IMR-90 (cell line): Measurements from ENCODE around the gene EML1. TPM values are rescaled to one million over a fixed set of nuclear protein-coding genes. Genes with fewer than 3 reads are reported as not detected.
A peak's percentile ranks its signal among the peaks of the same experiment; 100 is the strongest.

ENCODE experiments used
- ATAC-seq: fragments of 200-7000 bp; cut with Tn5 transposase; 2 replicates; pipeline ENCODE4 v1.9.1; 2020; ENCODE audit warnings: low read depth, mild to moderate bottlenecking, moderate library complexity
- BruUV-seq: library from RNA; stranded (reverse); fragments of 400-500 nt; replicated peaks from 2 replicates; lab custom pipeline; 2021; lab: Mats Ljungman, UMichigan
- CTCF ChIA-PET: fragments of 300-600 bp; formaldehyde crosslinking; extraction: SDS; loops from one replicate; lab custom pipeline; 2021; ENCODE audit warnings: antibody characterized with exemption; lab: Yijun Ruan, JAX
- POLR2A ChIA-PET: fragments of 300-600 bp; sonication (Branson Sonifier 250); formaldehyde crosslinking; loops from one replicate; lab custom pipeline; 2022; ENCODE audit warnings: antibody characterized with exemption; ENCODE audit not compliant: unreplicated experiment; lab: Charles Lee
- DNase-seq: peaks from one replicate; pipeline ENCODE4 v3.0.0; 2013
- H2AFZ ChIP-seq: replicated peaks from 2 replicates; pipeline ENCODE3; 2013; ENCODE audit warnings: low read length, mild to moderate bottlenecking; ENCODE audit not compliant: poor library complexity
- H2AK5ac ChIP-seq: 2 replicates; pipeline ENCODE4 v1.6.1; 2013; ENCODE audit warnings: low read depth, low read length, inconsistent platforms
- H2AK9ac ChIP-seq: replicated peaks from 2 replicates; pipeline ENCODE3; 2013; ENCODE audit warnings: mild to moderate bottlenecking, low read depth, low read length, moderate library complexity; ENCODE audit not compliant: poor library complexity
- H2BK120ac ChIP-seq: 2 replicates; pipeline ENCODE4 v1.6.1; 2013; ENCODE audit warnings: low read depth, low read length, inconsistent platforms
- H2BK15ac ChIP-seq: 3 replicates; pipeline ENCODE4 v1.6.1; 2013; ENCODE audit warnings: low read depth, low read length, inconsistent platforms
- H2BK20ac ChIP-seq: 2 replicates; pipeline ENCODE4 v1.6.1; 2013; ENCODE audit warnings: low read depth, mild to moderate bottlenecking, inconsistent platforms, low read length, moderate library complexity
- H2BK5ac ChIP-seq: 2 replicates; pipeline ENCODE4 v1.6.1; 2013; ENCODE audit warnings: mild to moderate bottlenecking, low read depth, low read length, inconsistent platforms; ENCODE audit not compliant: poor library complexity, severe bottlenecking
- H3K14ac ChIP-seq: replicated peaks from 2 replicates; pipeline ENCODE4 v1.6.1; 2013; ENCODE audit warnings: low read depth, low read length, inconsistent platforms
- H3K18ac ChIP-seq: 2 replicates; pipeline ENCODE4 v1.6.1; 2013; ENCODE audit warnings: low read depth, low read length, control low read depth
- H3K23ac ChIP-seq: 2 replicates; pipeline ENCODE4 v1.6.1; 2013; ENCODE audit warnings: low read depth, low read length, inconsistent platforms
- H3K27ac ChIP-seq: 2 replicates; pipeline ENCODE4 v1.5.1; 2013; ENCODE audit warnings: mild to moderate bottlenecking, control low read depth, low read length; ENCODE audit not compliant: insufficient read depth
- H3K27me3 ChIP-seq: 2 replicates; pipeline ENCODE4 v1.6.1; 2013; ENCODE audit warnings: low read length; ENCODE audit not compliant: control insufficient read depth, insufficient read depth
- H3K36me3 ChIP-seq: 2 replicates; pipeline ENCODE4 v1.6.1; 2013; ENCODE audit warnings: low read length, mixed read lengths; ENCODE audit not compliant: control insufficient read depth, insufficient read depth
- H3K4ac ChIP-seq: 2 replicates; pipeline ENCODE4 v1.6.1; 2013; ENCODE audit warnings: low read depth, low read length, inconsistent platforms
- H3K4me1 ChIP-seq: 2 replicates; pipeline ENCODE4 v1.6.1; 2013; ENCODE audit warnings: low read length, mixed read lengths; ENCODE audit not compliant: control insufficient read depth, insufficient read depth
- H3K4me2 ChIP-seq: 2 replicates; pipeline ENCODE4 v1.6.1; 2013; ENCODE audit warnings: low read depth, mild to moderate bottlenecking, control low read depth, low read length, moderate library complexity
- H3K4me3 ChIP-seq: 2 replicates; pipeline ENCODE4 v1.5.1; 2013; ENCODE audit warnings: low read depth, mild to moderate bottlenecking, control low read depth, low read length, moderate library complexity; ENCODE audit not compliant: insufficient read depth
- H3K56ac ChIP-seq: 2 replicates; pipeline ENCODE4 v1.6.1; 2013; ENCODE audit warnings: low read length, inconsistent platforms; ENCODE audit not compliant: insufficient read depth; ENCODE audit errors: extremely low read depth
- H3K79me1 ChIP-seq, 2 experiments: 2 replicates each; pipeline ENCODE4 v1.6.1; 2013; ENCODE audit warnings: low read length in 2 of 2, inconsistent platforms in 1 of 2, low read depth in 1 of 2
- H3K9ac ChIP-seq: 2 replicates; pipeline ENCODE4 v1.6.1; 2013; ENCODE audit warnings: low read depth, low read length, control low read depth
- H3K9me1 ChIP-seq: 2 replicates; pipeline ENCODE4 v1.6.1; 2013; ENCODE audit warnings: low read length, inconsistent platforms; ENCODE audit not compliant: insufficient read depth
- H3K9me3 ChIP-seq: 2 replicates; pipeline ENCODE4 v1.6.1; 2013; ENCODE audit warnings: low read length; ENCODE audit not compliant: control insufficient read depth, insufficient read depth
- H4K20me1 ChIP-seq: 2 replicates; pipeline ENCODE4 v1.6.1; 2013; ENCODE audit warnings: low read length, inconsistent platforms; ENCODE audit not compliant: insufficient read depth
- H4K5ac ChIP-seq: 2 replicates; pipeline ENCODE4 v1.6.1; 2013; ENCODE audit warnings: mild to moderate bottlenecking, low read depth, low read length, control low read depth
- H4K8ac ChIP-seq, 2 experiments: 2 replicates each; pipeline ENCODE4 v1.6.1; 2013; ENCODE audit warnings: low read depth in 2 of 2, low read length in 2 of 2, control low read depth in 1 of 2, inconsistent platforms in 1 of 2
- H4K91ac ChIP-seq: 2 replicates; pipeline ENCODE4 v1.6.1; 2013; ENCODE audit warnings: low read depth, low read length, inconsistent platforms; ENCODE audit not compliant: insufficient read depth
- CEBPB ChIP-seq: IDR thresholded peaks from 2 replicates; pipeline ENCODE4 v1.6.1; 2012; ENCODE audit warnings: low read depth, low read length, improper control_type of control experiment
- POLR2A ChIP-seq: IDR thresholded peaks from 2 replicates; pipeline ENCODE4 v1.6.1; 2012; ENCODE audit warnings: mild to moderate bottlenecking, low read depth, low read length
- WGBS, 2 experiments: methylation state at CpG; one replicate each; pipeline versions ENCODE4 v1.1.5 to v1.1.7; 2013; ENCODE audit warnings: missing lambda C conversion rate in 2 of 2; ENCODE audit not compliant: insufficient read length in 1 of 2; ENCODE audit errors: extremely low coverage in 2 of 2; 5-methylcytosine and 5-hydroxymethylcytosine counted together
- dilution Hi-C: fragments of 300-500 bp; cut with HindIII; formaldehyde crosslinking; loops from one replicate; pipeline ENCODE4 v1.14.3; 2018; ENCODE audit warnings: low sequenced_read_pairs; ENCODE audit not compliant: unreplicated experiment
- in situ Hi-C: fragments of 300-500 bp; cut with MboI; formaldehyde crosslinking; loops from 3 replicates; pipeline ENCODE4 v1.14.3; 2019; ENCODE audit warnings: low sequenced_read_pairs, inconsistent platforms, mixed read lengths
- intact Hi-C: fragments of 100-400 bp; cut with micrococcal nuclease; formaldehyde crosslinking; loops from 2 replicates; pipeline ENCODE4 v1.10.0; 2022
- polyA plus RNA-seq, 3 experiments: library from polyadenylated mRNA; depleted of rRNA; stranded (reverse); fragments of >200 nt; gene quantifications; 2 replicates each; pipeline ENCODE4 v1.2.3, GENCODE V29; 2012; ENCODE audit warnings: low replicate concordance in 1 of 3
- total RNA-seq: library from RNA; depleted of rRNA; stranded (reverse); fragments of >200 nt; gene quantifications from 2 replicates; pipeline ENCODE4 v1.2.3, GENCODE V29; 2012
- TF ChIP-seq, protein P1 (sequence below): conservative IDR thresholded peaks from 2 replicates; pipeline ENCODE4 v1.5.1; 2012; ENCODE audit warnings: mild to moderate bottlenecking, low read depth, low read length, improper control_type of control experiment

EML1 gene
- total and polyA plus RNA-seq, 2 of the 4 experiments (the other 2 are of a cell fraction), result 14.0 to 42.3 TPM

DNA sequence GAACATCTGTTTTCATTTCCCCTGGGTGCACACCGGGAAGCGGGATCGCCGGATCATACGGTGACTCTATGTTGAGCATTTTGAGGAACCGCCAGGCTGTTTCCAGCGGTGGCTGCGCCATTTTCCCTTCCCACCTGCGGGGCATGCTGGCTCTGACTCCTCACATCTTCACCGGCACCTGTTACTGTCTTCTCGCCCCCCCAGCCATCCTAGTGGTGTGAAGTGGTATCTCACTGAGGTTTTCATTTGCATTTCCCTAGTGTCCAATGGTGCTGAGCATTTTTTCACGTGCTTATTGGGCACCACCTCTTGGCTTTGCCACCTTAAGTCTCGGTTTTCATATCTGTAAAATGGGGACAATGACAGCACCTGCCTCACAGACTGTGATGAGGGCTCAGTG lies 44.1 kb upstream of the EML1 start:
- Histone ChIP-seq H4K8ac (no peak overlapping the region), H3K27ac (no peak overlapping the region), H3K9ac (no peak overlapping the region), H3K23ac (no peak overlapping the region), H3K14ac (peak overlapping the region; percentile 26), H3K4ac (peak overlapping the region; percentile 96), H2BK120ac (peak overlapping the region; percentile 98), H2BK15ac (peak overlapping the region; percentile 69; the same call in 1 of the 3 replicates), H3K27me3 (no peaks in the 10 kb centered on the region), H2BK20ac (peak overlapping the region; percentile 33), H2BK5ac (no peak overlapping the region), H2AK9ac (no peak overlapping the region), H3K4me2 (no peak overlapping the region), H3K4me3 (no peak overlapping the region), H4K91ac (peak overlapping the region; percentile 95), H3K9me3 (no peaks in the 10 kb centered on the region), H3K36me3 (no peaks in the 10 kb centered on the region), H2AK5ac (peak overlapping the region; percentile 69; the same call in 1 of the 2 replicates), H4K5ac (no peak overlapping the region), H3K4me1 (peaks cover 41% of the 10 kb centered on the region), H3K18ac (no peak overlapping the region; the same call in 1 of the 2 replicates), H3K9me1 (peaks cover 26% of the 10 kb centered on the region), H3K79me1 (peaks cover 0 to 22% of the 10 kb centered on the region in 2 experiments; a peak in 1 of 4 replicates), H4K20me1 (peaks cover 9% of the 10 kb centered on the region; the same call in 1 of the 2 replicates), H2AFZ (no peak overlapping the region), H3K56ac (no peak overlapping the region)
- 91% methylated on average over 7 of the region's 13 CpGs; no CpG with 5 or more reads in 1 of the 2 experiments for WGBS, 2 experiments
- intact Hi-C loops (no loop called here), dilution Hi-C loops (no loop called here), in situ Hi-C loops (no loop called here)
- TF ChIP-seq POLR2A, result no peak
- TF ChIP-seq, protein P1, sequence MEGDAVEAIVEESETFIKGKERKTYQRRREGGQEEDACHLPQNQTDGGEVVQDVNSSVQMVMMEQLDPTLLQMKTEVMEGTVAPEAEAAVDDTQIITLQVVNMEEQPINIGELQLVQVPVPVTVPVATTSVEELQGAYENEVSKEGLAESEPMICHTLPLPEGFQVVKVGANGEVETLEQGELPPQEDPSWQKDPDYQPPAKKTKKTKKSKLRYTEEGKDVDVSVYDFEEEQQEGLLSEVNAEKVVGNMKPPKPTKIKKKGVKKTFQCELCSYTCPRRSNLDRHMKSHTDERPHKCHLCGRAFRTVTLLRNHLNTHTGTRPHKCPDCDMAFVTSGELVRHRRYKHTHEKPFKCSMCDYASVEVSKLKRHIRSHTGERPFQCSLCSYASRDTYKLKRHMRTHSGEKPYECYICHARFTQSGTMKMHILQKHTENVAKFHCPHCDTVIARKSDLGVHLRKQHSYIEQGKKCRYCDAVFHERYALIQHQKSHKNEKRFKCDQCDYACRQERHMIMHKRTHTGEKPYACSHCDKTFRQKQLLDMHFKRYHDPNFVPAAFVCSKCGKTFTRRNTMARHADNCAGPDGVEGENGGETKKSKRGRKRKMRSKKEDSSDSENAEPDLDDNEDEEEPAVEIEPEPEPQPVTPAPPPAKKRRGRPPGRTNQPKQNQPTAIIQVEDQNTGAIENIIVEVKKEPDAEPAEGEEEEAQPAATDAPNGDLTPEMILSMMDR, result 0 out of 2 replicates have a peak, but pooled peaks have one; percentile 14
- TF ChIP-seq CEBPB, result no peak
- CTCF ChIA-PET, result interaction anchor here (0.5 kb wide), 1 partner anchor 217 kb away, joined by 3 read pairs; no protein-coding TSS in a partner anchor
- no peak for DNase-seq
- BruUV-seq, result no TSS peak
- ATAC-seq, result no peak
- POLR2A ChIA-PET, result no interaction called here
